ENCODE measurements around the gene UMAD1. TPM values are rescaled to one million over a fixed set of nuclear protein-coding genes. Genes with fewer than 3 reads are reported as not detected.
"Not testable (repeated sequence)": the region's sequence is repeated elsewhere in the genome, so short reads cannot be mapped to it uniquely, and the experiment has no call there.

The UMAD1 gene
- total RNA-seq, 2 donors from 2014 or later: 10.7 to 12.3 TPM

GRCh38 chr7:7812112-7812511 lies 171.6 kb downstream of the UMAD1 start:
- intact Hi-C loops (cut with DNase I): no loop called here
- no peak for DNase-seq (ENCODE audit: low spot score)

- intact Hi-C loops (cut with DNase I): no loop called here
- no peak for DNase-seq (ENCODE audit: low spot score)
These were observed 174.8 kb downstream of the UMAD1 start for GRCh38 chr7:7815395-7815794.

GRCh38 chr7:7816084-7816483 lies 175.5 kb downstream of the UMAD1 start:
- DNase-seq (ENCODE audit: low spot score): no peak
- intact Hi-C loops (cut with DNase I): no loop called here

- intact Hi-C loops (cut with DNase I): no loop called here
- DNase-seq (ENCODE audit: low spot score): no peak
These were observed 176.4 kb downstream of the UMAD1 start for GRCh38 chr7:7816816-7817536.

GRCh38 chr7:7817748-7818147 lies 177.2 kb downstream of the UMAD1 start:
- intact Hi-C loops (cut with DNase I): no loop called here

GRCh38 chr7:7818179-7818578 lies 177.6 kb downstream of the UMAD1 start:
- DNase-seq (ENCODE audit: low spot score); intact Hi-C loops (cut with DNase I): not testable (repeated sequence)

More at GRCh38 chr7:7817748-7818147, 177.2 kb downstream of the UMAD1 start:
- no peak for DNase-seq (ENCODE audit: low spot score)

GRCh38 chr7:7819442-7820247 lies 179.1 kb downstream of the UMAD1 start:
- DNase-seq (ENCODE audit: low spot score): no peak
- intact Hi-C loops (cut with DNase I): no loop called here

- intact Hi-C loops (cut with DNase I): no loop called here
- no peak for DNase-seq (ENCODE audit: low spot score)
These were observed 179.9 kb downstream of the UMAD1 start for GRCh38 chr7:7820409-7820808.

GRCh38 chr7:7820939-7821338 lies 180.4 kb downstream of the UMAD1 start:
- DNase-seq (ENCODE audit: low spot score): no peak
- intact Hi-C loops (cut with DNase I): no loop called here

- intact Hi-C loops (cut with DNase I): no loop called here
- no peak for DNase-seq (ENCODE audit: low spot score)
These were observed 181.0 kb downstream of the UMAD1 start for GRCh38 chr7:7821517-7821916.

- DNase-seq (ENCODE audit: low spot score); intact Hi-C loops (cut with DNase I): not testable (repeated sequence)
These were observed 184.7 kb downstream of the UMAD1 start for GRCh38 chr7:7825294-7825693.

GRCh38 chr7:7829667-7830066 lies 189.1 kb downstream of the UMAD1 start:
- intact Hi-C loops (cut with DNase I): no loop called here
- no peak for DNase-seq (ENCODE audit: low spot score)

- intact Hi-C loops (cut with DNase I): no loop called here
- DNase-seq (ENCODE audit: low spot score): no peak
These were observed 189.7 kb downstream of the UMAD1 start for GRCh38 chr7:7830122-7830878.

- DNase-seq (ENCODE audit: low spot score): no peak
- intact Hi-C loops (cut with DNase I): no loop called here
These were observed 192.0 kb downstream of the UMAD1 start for GRCh38 chr7:7832518-7832917.

- DNase-seq (ENCODE audit: low spot score): no peak
- intact Hi-C loops (cut with DNase I): no loop called here
These were observed 194.2 kb downstream of the UMAD1 start for GRCh38 chr7:7834761-7835160.

GRCh38 chr7:7841027-7841426 lies 200.5 kb downstream of the UMAD1 start:
- DNase-seq (ENCODE audit: low spot score): no peak
- intact Hi-C loops (cut with DNase I): no loop called here

- intact Hi-C loops (cut with DNase I): no loop called here
- DNase-seq (ENCODE audit: low spot score): no peak
These were observed 202.7 kb downstream of the UMAD1 start for GRCh38 chr7:7843240-7843639.

- intact Hi-C loops (cut with DNase I): no loop called here
- no peak for DNase-seq (ENCODE audit: low spot score)
These were observed 203.4 kb downstream of the UMAD1 start for GRCh38 chr7:7843972-7844371.

GRCh38 chr7:7848246-7848645 lies 207.7 kb downstream of the UMAD1 start:
- intact Hi-C loops (cut with DNase I): no loop called here
- DNase-seq (ENCODE audit: low spot score): no peak

- no peak for DNase-seq (ENCODE audit: low spot score)
- intact Hi-C loops (cut with DNase I): no loop called here
These were observed 208.3 kb downstream of the UMAD1 start for GRCh38 chr7:7848892-7849291.

Measured in posterior vena cava (tissue), 2 donors.